Spinal cord (tissue), 10 donors: ENCODE results near the gene UTP15. TPM values are rescaled to one million over a fixed set of nuclear protein-coding genes. Genes with fewer than 3 reads are reported as not detected.

Experiments used
- DNase-seq, 6 donors: peaks; one replicate each; pipeline versions ENCODE4 v3.0.0 to v3.0.0-alpha.2; 2013 to 2015; ENCODE audit warnings: low spot score in 6 of 6, low read depth in 4 of 6
- H3K27ac ChIP-seq: one replicate; pipeline ENCODE4 v1.5.1; 2013; ENCODE audit warnings: low read depth, low read length, control low read depth
- H3K27me3 ChIP-seq: one replicate; pipeline ENCODE4 v1.6.1; 2013; ENCODE audit warnings: low read length; ENCODE audit not compliant: control insufficient read depth, insufficient read depth
- H3K36me3 ChIP-seq: one replicate; pipeline ENCODE4 v1.6.1; 2013; ENCODE audit warnings: low read length; ENCODE audit not compliant: control insufficient read depth, insufficient read depth
- H3K4me1 ChIP-seq: one replicate; pipeline ENCODE4 v1.6.1; 2013; ENCODE audit warnings: low read length; ENCODE audit not compliant: control insufficient read depth, insufficient read depth
- H3K4me3 ChIP-seq: one replicate; pipeline ENCODE4 v1.5.1; 2013; ENCODE audit warnings: low read depth, low read length, control low read depth
- H3K9me3 ChIP-seq: one replicate; pipeline ENCODE4 v1.6.1; 2013; ENCODE audit warnings: low read length; ENCODE audit not compliant: control insufficient read depth, insufficient read depth
- WGBS: methylation state at CpG from one replicate; pipeline ENCODE4 v1.1.5; 2013; ENCODE audit warnings: missing lambda C conversion rate; ENCODE audit not compliant: insufficient coverage; 5-methylcytosine and 5-hydroxymethylcytosine counted together
- polyA plus RNA-seq, 2 donors: library from polyadenylated mRNA; unstranded; fragments of 120-200 nt; gene quantifications; one replicate each; pipeline ENCODE4 v1.2.1, GENCODE V29; 2013; ENCODE audit not compliant: insufficient read length in 2 of 2
- total RNA-seq, 2 donors: library from RNA; depleted of rRNA in 1 of 2; stranded (reverse); fragments of 120-200 nt in 1 of 2; fragments of >200 nt in 1 of 2; gene quantifications; one replicate each; pipeline versions ENCODE4 v1.2.3 to v1.2.4, GENCODE V29; 2013 to 2014
- donor health status: healthy.

Gene UTP15
- total and polyA plus RNA-seq, 4 donors = 9.7 to 25.9 (median 14.8) TPM

DNA sequence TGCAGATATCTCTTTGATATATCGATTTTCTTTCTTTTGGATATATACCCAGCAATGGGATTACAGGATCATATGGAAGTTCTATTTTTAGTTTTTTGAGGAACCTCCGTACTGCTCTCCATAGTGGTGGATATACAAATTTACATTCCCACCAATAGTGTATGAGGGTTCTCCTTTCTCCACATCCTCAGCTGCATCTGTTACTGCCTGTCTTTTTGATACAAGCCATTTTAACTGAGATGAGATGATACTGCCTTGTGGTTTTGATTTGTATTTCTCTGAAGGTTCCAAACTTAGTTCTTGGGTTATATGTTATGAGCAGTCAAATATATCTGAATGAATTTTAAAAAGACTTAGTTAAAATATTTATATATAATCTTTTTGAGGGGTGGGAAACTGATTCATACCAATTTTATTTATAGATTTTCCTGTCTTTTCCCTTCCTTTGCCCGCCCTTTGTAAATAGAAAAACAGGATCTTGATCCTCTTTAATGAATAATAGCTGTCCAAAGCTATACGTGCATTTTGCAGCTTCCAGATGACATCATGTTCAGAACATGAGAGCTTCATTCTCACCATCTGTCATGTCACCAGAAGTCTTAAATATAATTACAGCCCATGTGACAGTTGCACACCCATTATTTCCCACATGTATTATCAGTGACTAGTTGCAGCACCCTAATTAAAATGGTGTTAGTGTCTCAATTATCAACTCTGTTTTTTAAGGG, 54.2 kb downstream of the UTP15 start:
- Histone ChIP-seq H3K27me3 (no peaks in the 10 kb centered on the region), H3K4me1 (peaks cover 2% of the 10 kb centered on the region), H3K27ac (no peak overlapping the region), H3K4me3 (no peak overlapping the region), H3K36me3 (no peaks in the 10 kb centered on the region), H3K9me3 (no peaks in the 10 kb centered on the region)
- 57% methylated on average over 1 of the region's 4 CpGs for WGBS
- peak in 1 of 6 donors; percentile 27 for DNase-seq

DNA sequence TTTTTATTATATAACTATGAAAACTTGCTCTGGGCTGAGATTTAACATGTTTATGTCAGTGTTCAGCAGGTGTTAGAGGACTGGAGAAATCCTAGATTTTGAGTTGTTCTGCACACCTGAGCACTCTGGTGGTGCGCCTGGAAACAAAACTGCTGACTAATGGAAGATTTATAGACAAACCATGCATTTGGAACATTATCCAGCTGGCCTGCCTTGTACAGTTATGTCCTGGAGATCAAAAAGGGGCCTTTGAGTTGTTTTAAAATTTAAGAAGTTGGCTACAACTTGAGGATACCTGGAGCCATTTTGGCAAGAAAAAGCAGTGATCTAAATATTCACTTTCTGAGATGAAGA, 54.8 kb downstream of the UTP15 start:
- H3K36me3 ChIP-seq = no peaks in the 10 kb centered on the region
- DNase-seq = no peak
- H3K4me3 ChIP-seq = no peak overlapping the region
- no peaks in the 10 kb centered on the region for H3K9me3 ChIP-seq
- no peak overlapping the region for H3K27ac ChIP-seq
- H3K4me1 ChIP-seq = peaks cover 7% of the 10 kb centered on the region
- 83% methylated on average over 1 of the region's 1 CpG for WGBS
- no peaks in the 10 kb centered on the region for H3K27me3 ChIP-seq

DNA sequence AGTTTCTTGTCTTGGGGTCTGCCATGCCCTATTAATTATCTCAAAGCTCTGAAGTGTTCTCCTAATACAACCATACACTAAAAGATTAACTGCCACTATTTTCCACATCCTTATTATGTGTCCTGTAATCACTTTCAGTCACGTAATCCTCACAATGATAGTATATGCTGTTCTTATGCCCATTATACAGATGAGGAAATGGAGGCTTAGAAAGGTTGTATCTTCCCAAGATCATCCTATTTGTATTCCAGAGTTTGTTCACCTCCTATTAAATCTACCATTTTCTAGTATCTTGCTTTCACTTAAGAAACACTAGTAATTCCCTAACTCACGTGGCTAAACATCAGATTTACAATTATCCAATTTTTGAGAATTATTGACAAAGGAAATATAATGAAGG, 57.5 kb downstream of the UTP15 start:
- no CpG with 5 or more reads among the region's 2 CpGs for WGBS
- Histone ChIP-seq H3K27ac (no peak overlapping the region), H3K4me1 (peaks cover 17% of the 10 kb centered on the region)

DNA sequence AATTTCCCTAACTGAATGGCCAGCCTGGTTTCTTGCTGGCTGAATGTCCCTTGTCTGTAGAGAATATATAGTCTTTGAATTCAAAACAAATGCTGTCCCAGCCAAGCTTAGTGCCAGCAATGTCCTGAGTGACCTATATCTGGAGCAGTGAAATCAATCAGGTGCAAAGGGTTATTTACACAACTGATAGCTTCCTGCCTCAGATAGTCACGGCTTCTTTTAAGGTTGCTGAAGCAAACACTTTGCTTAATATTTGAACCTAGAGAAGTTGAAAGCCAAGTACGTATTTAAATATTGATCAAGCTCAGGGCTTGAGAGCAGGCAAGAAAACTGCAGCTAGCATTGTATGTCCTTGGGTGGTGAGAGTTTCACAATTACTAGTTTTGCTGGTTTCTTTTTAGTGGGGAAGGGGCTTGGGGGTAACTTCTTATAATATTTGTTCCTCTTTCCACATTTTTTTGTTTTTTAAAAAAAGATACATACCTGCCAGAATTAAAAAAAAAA, 58.4 kb downstream of the UTP15 start:
- no peak overlapping the region for H3K27ac ChIP-seq
- DNase-seq = peak in 4 of 6 donors; percentile 15 to 64 (median 42)
- H3K4me3 ChIP-seq = no peak overlapping the region
- no CpG with 5 or more reads among the region's 2 CpGs for whole genome bisulfite sequencing
- no peaks in the 10 kb centered on the region for H3K27me3 ChIP-seq
- no peaks in the 10 kb centered on the region for H3K36me3 ChIP-seq
- peaks cover 17% of the 10 kb centered on the region for H3K4me1 ChIP-seq
- no peaks in the 10 kb centered on the region for H3K9me3 ChIP-seq

More for the DNA sequence above, 57.5 kb downstream of the UTP15 start:
- no peaks in the 10 kb centered on the region for H3K36me3 ChIP-seq
- H3K27me3 ChIP-seq = no peaks in the 10 kb centered on the region
- H3K4me3 ChIP-seq = no peak overlapping the region
- DNase-seq = no peak
- no peaks in the 10 kb centered on the region for H3K9me3 ChIP-seq

DNA sequence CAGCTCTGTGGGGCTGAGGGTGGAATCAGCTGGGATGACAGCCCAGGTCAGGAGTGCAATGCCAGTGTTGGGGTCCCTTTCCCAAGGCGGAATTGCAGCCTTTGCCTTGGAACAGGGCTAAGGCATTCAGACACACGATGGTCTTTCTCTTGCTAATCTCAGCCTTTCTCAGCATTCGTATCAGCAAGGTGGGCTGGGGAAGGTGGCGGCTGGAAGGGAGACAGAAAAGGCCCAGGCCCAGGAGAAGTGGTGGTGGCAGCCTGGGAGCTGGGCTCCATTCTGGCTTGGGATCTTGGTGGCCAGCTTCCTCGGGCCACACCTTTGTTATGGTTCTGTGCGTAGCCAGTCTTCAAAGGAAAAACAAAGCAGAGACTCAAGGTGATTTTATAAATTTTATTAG, 59.3 kb downstream of the UTP15 start:
- Histone ChIP-seq H3K4me3 (no peak overlapping the region), H3K27ac (no peak overlapping the region), H3K27me3 (no peaks in the 10 kb centered on the region), H3K36me3 (no peaks in the 10 kb centered on the region), H3K9me3 (no peaks in the 10 kb centered on the region), H3K4me1 (peaks cover 17% of the 10 kb centered on the region)
- WGBS = 100% methylated on average over 2 of the region's 6 CpGs
- DNase-seq = no peak

DNA sequence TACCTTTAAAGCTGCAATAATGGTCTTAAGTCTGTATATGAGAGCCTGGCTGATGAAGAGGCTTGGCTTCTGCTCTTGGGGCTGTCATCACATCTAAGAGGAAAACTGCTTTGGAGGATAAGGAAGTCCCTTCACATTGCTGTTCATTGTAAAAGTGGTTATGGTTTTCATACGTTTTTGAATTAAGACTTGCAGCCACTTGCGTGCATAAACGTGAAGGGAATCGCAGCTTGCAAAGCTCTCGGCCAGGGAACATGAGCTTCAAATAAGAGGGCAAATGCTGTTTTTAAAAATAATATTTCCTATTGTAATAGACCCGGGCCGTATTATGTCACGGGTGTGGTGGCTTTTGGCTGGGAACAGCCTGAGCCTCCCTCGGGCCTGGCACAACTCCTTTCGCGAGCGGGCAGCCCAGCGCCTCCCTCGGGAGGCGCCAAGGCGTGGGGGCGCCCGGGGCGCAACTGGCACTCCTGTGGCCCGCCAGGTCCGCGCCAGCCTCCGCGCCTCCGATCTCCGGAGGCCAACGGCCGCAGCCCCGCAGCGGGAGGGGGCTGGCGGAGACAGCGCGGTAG, 59.9 kb downstream of the UTP15 start:
- no peaks in the 10 kb centered on the region for H3K9me3 ChIP-seq
- H3K4me3 ChIP-seq = peak overlapping the region; percentile 35
- no peaks in the 10 kb centered on the region for H3K36me3 ChIP-seq
- no peak overlapping the region for H3K27ac ChIP-seq
- peak in 3 of 6 donors; percentile 24 to 74 (median 64) for DNase-seq
- 5% methylated on average over 30 of the region's 33 CpGs for WGBS
- no peaks in the 10 kb centered on the region for H3K27me3 ChIP-seq
- peaks cover 17% of the 10 kb centered on the region for H3K4me1 ChIP-seq

DNA sequence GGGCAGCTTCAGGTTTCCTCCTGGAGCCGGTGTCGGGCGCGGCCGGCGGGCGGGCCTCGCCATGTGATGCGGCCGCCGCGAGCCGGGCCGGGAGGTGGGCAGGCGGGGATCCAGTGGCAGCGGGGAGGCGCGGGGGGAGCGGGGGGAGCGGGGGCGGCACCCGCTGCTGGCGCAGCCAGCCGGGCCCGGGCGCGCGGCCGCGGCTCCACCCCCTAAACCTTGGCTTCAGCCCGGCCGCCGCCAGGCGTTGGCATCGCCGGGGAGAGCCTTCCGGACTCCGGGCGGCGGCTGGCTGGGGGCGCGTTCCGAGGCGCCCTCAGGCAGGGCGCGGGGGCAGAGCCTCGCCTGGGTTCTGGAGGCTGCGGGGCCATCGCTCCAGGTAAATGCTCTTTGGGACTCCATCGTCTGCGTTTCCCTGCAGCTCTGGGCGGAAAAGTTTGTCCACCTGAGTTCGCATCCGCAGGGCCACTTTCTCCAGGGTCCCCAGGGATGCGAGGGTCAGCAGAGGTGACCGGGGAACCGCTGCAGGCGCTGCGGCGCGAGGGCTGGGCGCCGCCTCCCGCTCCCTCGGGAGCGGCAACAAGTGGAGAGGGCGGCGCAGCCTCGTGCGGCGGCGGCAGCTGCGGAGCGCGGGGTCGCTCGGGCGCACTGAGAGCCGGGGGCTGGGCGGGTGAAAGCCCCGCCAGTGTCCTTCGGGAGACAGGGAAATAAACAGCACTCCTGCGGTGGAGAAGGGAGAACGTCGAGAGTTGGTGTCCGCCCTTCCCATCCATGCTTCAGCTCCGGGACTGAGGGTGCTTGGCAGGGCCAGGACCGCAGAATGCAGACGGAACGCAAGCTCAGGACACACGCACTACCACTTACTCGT, 60.6 kb downstream of the UTP15 start, which contains the start of gene ARHGEF28:
TSS of gene ARHGEF28 (plus strand) at position 253 of the 868 bp plus-strand sequence. CDS start 58,656 bp downstream, outside the sequence.
- Histone ChIP-seq H3K27me3 (no peaks in the 10 kb centered on the region), H3K4me1 (peaks cover 17% of the 10 kb centered on the region), H3K36me3 (no peaks in the 10 kb centered on the region), H3K9me3 (no peaks in the 10 kb centered on the region), H3K4me3 (peak within 1 kb of the TSS; percentile 59), H3K27ac (peak within 1 kb of the TSS; percentile 33)
- peak in 5 of 6 donors; percentile 12 to 74 (median 48) for DNase-seq
- WGBS = under 1% methylated on average over 83 of the region's 92 CpGs

DNA sequence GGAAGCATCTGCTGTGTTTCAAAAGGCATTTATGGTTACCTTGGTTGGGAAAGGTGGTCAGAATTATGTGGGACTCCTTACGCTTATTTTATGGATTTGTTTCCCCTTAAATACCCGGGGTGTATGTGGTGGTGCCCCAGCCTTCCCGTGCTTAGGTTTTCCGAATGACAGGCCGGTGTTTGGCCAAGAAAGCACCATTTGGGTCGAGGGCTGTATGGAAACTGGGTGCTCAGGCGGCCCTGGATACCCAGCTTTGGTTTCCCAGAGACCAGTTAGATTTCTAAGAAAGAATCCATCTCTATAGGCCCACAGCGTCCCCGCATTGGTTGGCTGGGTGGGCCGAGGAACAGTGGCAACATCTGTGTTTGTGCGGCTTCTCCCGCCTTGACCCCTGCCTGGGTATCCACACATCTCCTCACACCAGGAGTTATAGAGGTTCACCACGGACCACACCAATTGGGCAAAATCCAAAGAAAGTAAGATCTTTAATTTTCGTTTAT, 61.3 kb downstream of the UTP15 start:
- H3K27me3 ChIP-seq = no peaks in the 10 kb centered on the region
- peaks cover 17% of the 10 kb centered on the region for H3K4me1 ChIP-seq
- H3K9me3 ChIP-seq = no peaks in the 10 kb centered on the region
- DNase-seq = no peak
- H3K27ac ChIP-seq = no peak overlapping the region
- WGBS = 75% methylated on average over 14 of the region's 14 CpGs
- peak overlapping the region; percentile 59 for H3K4me3 ChIP-seq
- no peaks in the 10 kb centered on the region for H3K36me3 ChIP-seq

DNA sequence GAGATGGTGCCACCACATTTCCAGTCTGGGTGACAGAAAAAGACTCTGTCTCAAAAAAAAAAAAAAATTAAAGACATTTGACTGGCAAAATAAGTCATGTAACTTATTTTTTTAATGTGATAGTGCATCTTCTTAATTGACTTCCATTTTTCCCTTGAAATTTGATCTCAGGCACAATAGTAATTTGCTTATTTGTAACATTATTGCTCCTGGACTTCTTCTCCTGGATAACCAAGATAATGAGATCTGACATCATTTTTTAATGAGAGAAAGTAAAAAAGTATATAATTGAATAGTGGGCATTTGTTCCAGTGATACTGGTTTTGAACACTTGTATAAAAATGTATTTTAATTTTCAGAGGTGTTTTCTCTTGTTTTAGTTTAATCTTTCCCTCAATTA, 63.9 kb downstream of the UTP15 start:
- H3K9me3 ChIP-seq = no peaks in the 10 kb centered on the region
- no peak overlapping the region for H3K4me3 ChIP-seq
- no peaks in the 10 kb centered on the region for H3K36me3 ChIP-seq
- H3K27me3 ChIP-seq = peaks cover 2% of the 10 kb centered on the region
- no peak overlapping the region for H3K27ac ChIP-seq
- no peak for DNase-seq
- H3K4me1 ChIP-seq = peaks cover 17% of the 10 kb centered on the region
